HEK293 (cell line): ENCODE results near the gene FADS6.

Experiments used
- EGR2 ChIP-seq: fragments of 450-650 bp; formaldehyde crosslinking; IDR thresholded peaks from 2 replicates; pipeline ENCODE4 v1.5.1; 2016; ENCODE audit warnings: low read depth, missing biosample characterization, missing genetic modification characterization
- GLIS2 ChIP-seq: fragments of 450-650 bp; formaldehyde crosslinking; IDR thresholded peaks from 2 replicates; pipeline ENCODE4 v1.5.1; 2016; ENCODE audit warnings: missing biosample characterization, missing genetic modification characterization
- HOXA7 ChIP-seq: sonication (generic); formaldehyde crosslinking; IDR thresholded peaks from 2 replicates; pipeline ENCODE4 v1.8.1; 2022; ENCODE audit warnings: missing genetic modification reagents, borderline replicate concordance
- PRDM1 ChIP-seq: fragments of 450-650 bp; formaldehyde crosslinking; IDR thresholded peaks from 2 replicates; pipeline ENCODE4; 2016; ENCODE audit warnings: missing biosample characterization, missing genetic modification characterization
- SCRT1 ChIP-seq: fragments of 450-650 bp; formaldehyde crosslinking; IDR thresholded peaks from 2 replicates; pipeline ENCODE4 v1.5.1; 2016; ENCODE audit warnings: missing biosample characterization, missing genetic modification characterization, borderline replicate concordance
- ZFHX2 ChIP-seq: fragments of 450-650 bp; formaldehyde crosslinking; conservative IDR thresholded peaks from 2 replicates; pipeline ENCODE4 v1.5.1; 2016; ENCODE audit warnings: missing biosample characterization, missing genetic modification characterization
- ZFP3 ChIP-seq: fragments of 450-650 bp; formaldehyde crosslinking; IDR thresholded peaks from 2 replicates; pipeline ENCODE4 v1.5.1; 2016; ENCODE audit warnings: low read depth, missing biosample characterization, missing genetic modification characterization
- ZNF121 ChIP-seq: fragments of 450-650 bp; formaldehyde crosslinking; IDR thresholded peaks from 2 replicates; pipeline ENCODE4 v1.5.1; 2016; ENCODE audit warnings: missing biosample characterization, missing genetic modification characterization
- ZNF138 ChIP-seq: fragments of 450-650 bp; formaldehyde crosslinking; IDR thresholded peaks from 2 replicates; pipeline ENCODE4 v1.5.1; 2016; ENCODE audit warnings: missing biosample characterization, missing genetic modification characterization, borderline replicate concordance
- ZNF157 ChIP-seq: fragments of 450-650 bp; formaldehyde crosslinking; IDR thresholded peaks from 2 replicates; pipeline ENCODE4 v1.5.1; 2016; ENCODE audit warnings: missing biosample characterization, missing genetic modification characterization
- ZNF174 ChIP-seq: fragments of 450-650 bp; formaldehyde crosslinking; IDR thresholded peaks from 2 replicates; pipeline ENCODE4 v1.5.0; 2017; ENCODE audit warnings: missing biosample characterization, mild to moderate bottlenecking, missing genetic modification characterization
- ZNF23 ChIP-seq: fragments of 450-650 bp; formaldehyde crosslinking; IDR thresholded peaks from 2 replicates; pipeline ENCODE4 v1.5.1; 2016; ENCODE audit warnings: missing biosample characterization, missing genetic modification characterization, borderline replicate concordance
- ZNF24 ChIP-seq: fragments of 450-650 bp; formaldehyde crosslinking; IDR thresholded peaks from 2 replicates; pipeline ENCODE4 v1.5.1; 2016; ENCODE audit warnings: missing biosample characterization, missing genetic modification characterization
- ZNF311 ChIP-seq: fragments of 450-650 bp; formaldehyde crosslinking; IDR thresholded peaks from 2 replicates; pipeline ENCODE4 v1.5.1; 2017; ENCODE audit warnings: missing biosample characterization, missing genetic modification characterization, borderline replicate concordance
- ZNF37A ChIP-seq: fragments of 450-650 bp; IDR thresholded peaks from 2 replicates; pipeline ENCODE4 v1.5.1; 2018; ENCODE audit warnings: missing biosample characterization, missing genetic modification characterization
- ZNF404 ChIP-seq: fragments of 450-650 bp; formaldehyde crosslinking; IDR thresholded peaks from 2 replicates; pipeline ENCODE4 v1.5.1; 2017; ENCODE audit warnings: missing biosample characterization, missing genetic modification characterization
- ZNF544 ChIP-seq: fragments of 450-650 bp; formaldehyde crosslinking; IDR thresholded peaks from 2 replicates; pipeline ENCODE4 v1.5.0; 2017; ENCODE audit warnings: missing biosample characterization, missing genetic modification characterization
- ZNF610 ChIP-seq: fragments of 450-650 bp; formaldehyde crosslinking; IDR thresholded peaks from 2 replicates; pipeline ENCODE4 v1.5.1; 2016; ENCODE audit warnings: missing biosample characterization, missing genetic modification characterization, borderline replicate concordance
- ZNF623 ChIP-seq: fragments of 450-650 bp; formaldehyde crosslinking; IDR thresholded peaks from 2 replicates; pipeline ENCODE4 v1.5.1; 2016; ENCODE audit warnings: missing biosample characterization, missing genetic modification characterization
- ZNF701 ChIP-seq: fragments of 450-650 bp; formaldehyde crosslinking; IDR thresholded peaks from 2 replicates; pipeline ENCODE4 v1.5.1; 2016; ENCODE audit warnings: missing biosample characterization, missing genetic modification characterization
- ZNF76 ChIP-seq: fragments of 450-650 bp; formaldehyde crosslinking; IDR thresholded peaks from 2 replicates; pipeline ENCODE4; 2016; ENCODE audit warnings: low read depth, missing biosample characterization, missing genetic modification characterization, borderline replicate concordance
- ZNF792 ChIP-seq: fragments of 450-650 bp; formaldehyde crosslinking; IDR thresholded peaks from 2 replicates; pipeline ENCODE4 v1.5.1; 2016; ENCODE audit warnings: missing biosample characterization, missing genetic modification characterization
- TF ChIP-seq, protein P1 (sequence below): fragments of 450-650 bp; formaldehyde crosslinking; IDR thresholded peaks from 2 replicates; pipeline ENCODE4 v1.5.1; 2016; ENCODE audit warnings: missing biosample characterization, missing genetic modification characterization, borderline replicate concordance
- TF ChIP-seq, protein P2 (sequence below): fragments of 450-650 bp; formaldehyde crosslinking; IDR thresholded peaks from 2 replicates; pipeline ENCODE4 v1.5.1; 2016; ENCODE audit warnings: missing biosample characterization, missing genetic modification characterization
- TF ChIP-seq, protein P3 (sequence below): fragments of 450-650 bp; formaldehyde crosslinking; IDR thresholded peaks from 2 replicates; pipeline ENCODE4 v1.5.1; 2017; ENCODE audit warnings: missing biosample characterization, missing genetic modification characterization
- TF ChIP-seq, protein P4 (sequence below): fragments of 450-650 bp; formaldehyde crosslinking; IDR thresholded peaks from 2 replicates; pipeline ENCODE4 v1.5.1; 2016; ENCODE audit warnings: missing biosample characterization, missing genetic modification characterization
- TF ChIP-seq, protein P5 (sequence below): fragments of 450-650 bp; formaldehyde crosslinking; IDR thresholded peaks from 2 replicates; pipeline ENCODE4 v1.5.0; 2017; ENCODE audit warnings: missing biosample characterization, missing genetic modification characterization, borderline replicate concordance

Gene FADS6

DNA sequence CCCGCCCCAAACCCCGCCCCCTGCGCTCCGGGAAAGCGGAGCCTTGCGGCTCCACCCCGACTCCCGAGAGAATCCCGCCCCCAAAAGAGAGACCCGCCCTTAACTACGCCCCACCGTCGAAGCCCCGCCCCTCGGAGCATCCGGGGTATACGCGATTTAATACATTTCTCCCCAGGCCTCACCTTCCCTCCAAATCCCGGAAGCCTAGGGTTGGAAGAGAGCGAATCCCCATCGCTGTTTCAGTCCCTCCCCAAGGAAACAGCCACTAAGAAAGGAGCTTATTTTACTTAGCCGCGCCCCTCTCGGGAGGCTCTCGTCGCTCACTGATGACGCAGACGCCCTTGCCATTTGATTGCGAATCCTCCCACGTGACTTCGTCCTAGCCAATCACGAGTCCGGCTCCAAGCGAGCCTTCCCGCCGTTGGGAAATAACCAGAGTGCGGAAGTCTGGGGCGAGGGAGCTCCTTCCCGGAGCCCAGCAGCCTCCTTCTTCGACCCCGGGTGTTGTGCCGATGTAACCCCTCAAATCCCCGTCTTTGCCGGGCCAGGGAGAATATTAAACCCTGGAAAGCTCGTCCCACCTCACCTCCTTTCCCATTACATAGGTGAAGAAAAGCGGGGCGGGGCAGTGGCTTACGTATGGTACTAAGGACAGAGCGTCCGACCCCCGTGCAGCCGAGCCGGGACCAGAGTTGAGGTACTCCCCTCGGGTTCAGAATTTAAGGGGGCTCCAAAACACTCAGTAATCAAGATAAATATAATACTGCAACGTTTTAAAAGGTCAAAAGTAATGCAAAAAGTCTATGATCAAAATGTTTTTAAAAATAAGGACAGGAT is 20.2 kb downstream of the FADS6 start (continued):
- TF ChIP-seq, protein P1, sequence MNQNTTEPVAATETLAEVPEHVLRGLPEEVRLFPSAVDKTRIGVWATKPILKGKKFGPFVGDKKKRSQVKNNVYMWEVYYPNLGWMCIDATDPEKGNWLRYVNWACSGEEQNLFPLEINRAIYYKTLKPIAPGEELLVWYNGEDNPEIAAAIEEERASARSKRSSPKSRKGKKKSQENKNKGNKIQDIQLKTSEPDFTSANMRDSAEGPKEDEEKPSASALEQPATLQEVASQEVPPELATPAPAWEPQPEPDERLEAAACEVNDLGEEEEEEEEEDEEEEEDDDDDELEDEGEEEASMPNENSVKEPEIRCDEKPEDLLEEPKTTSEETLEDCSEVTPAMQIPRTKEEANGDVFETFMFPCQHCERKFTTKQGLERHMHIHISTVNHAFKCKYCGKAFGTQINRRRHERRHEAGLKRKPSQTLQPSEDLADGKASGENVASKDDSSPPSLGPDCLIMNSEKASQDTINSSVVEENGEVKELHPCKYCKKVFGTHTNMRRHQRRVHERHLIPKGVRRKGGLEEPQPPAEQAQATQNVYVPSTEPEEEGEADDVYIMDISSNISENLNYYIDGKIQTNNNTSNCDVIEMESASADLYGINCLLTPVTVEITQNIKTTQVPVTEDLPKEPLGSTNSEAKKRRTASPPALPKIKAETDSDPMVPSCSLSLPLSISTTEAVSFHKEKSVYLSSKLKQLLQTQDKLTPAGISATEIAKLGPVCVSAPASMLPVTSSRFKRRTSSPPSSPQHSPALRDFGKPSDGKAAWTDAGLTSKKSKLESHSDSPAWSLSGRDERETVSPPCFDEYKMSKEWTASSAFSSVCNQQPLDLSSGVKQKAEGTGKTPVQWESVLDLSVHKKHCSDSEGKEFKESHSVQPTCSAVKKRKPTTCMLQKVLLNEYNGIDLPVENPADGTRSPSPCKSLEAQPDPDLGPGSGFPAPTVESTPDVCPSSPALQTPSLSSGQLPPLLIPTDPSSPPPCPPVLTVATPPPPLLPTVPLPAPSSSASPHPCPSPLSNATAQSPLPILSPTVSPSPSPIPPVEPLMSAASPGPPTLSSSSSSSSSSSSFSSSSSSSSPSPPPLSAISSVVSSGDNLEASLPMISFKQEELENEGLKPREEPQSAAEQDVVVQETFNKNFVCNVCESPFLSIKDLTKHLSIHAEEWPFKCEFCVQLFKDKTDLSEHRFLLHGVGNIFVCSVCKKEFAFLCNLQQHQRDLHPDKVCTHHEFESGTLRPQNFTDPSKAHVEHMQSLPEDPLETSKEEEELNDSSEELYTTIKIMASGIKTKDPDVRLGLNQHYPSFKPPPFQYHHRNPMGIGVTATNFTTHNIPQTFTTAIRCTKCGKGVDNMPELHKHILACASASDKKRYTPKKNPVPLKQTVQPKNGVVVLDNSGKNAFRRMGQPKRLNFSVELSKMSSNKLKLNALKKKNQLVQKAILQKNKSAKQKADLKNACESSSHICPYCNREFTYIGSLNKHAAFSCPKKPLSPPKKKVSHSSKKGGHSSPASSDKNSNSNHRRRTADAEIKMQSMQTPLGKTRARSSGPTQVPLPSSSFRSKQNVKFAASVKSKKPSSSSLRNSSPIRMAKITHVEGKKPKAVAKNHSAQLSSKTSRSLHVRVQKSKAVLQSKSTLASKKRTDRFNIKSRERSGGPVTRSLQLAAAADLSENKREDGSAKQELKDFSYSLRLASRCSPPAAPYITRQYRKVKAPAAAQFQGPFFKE (tag by site-specific recombination) = no peak
- no peak for TF ChIP-seq ZNF311 (tag by site-specific recombination)
- TF ChIP-seq ZNF623 = no peak
- TF ChIP-seq GLIS2 (tag by site-specific recombination) = no peak
- no peak for TF ChIP-seq ZNF404 (tag by site-specific recombination)
- no peak for TF ChIP-seq ZNF174
- TF ChIP-seq ZNF792 (tag by site-specific recombination) = no peak
- TF ChIP-seq, protein P2, sequence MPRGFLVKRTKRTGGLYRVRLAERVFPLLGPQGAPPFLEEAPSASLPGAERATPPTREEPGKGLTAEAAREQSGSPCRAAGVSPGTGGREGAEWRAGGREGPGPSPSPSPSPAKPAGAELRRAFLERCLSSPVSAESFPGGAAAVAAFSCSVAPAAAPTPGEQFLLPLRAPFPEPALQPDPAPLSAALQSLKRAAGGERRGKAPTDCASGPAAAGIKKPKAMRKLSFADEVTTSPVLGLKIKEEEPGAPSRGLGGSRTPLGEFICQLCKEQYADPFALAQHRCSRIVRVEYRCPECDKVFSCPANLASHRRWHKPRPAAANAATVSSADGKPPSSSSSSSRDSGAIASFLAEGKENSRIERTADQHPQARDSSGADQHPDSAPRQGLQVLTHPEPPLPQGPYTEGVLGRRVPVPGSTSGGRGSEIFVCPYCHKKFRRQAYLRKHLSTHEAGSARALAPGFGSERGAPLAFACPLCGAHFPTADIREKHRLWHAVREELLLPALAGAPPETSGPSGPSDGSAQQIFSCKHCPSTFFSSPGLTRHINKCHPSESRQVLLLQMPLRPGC (tag by site-specific recombination) = no peak
- TF ChIP-seq, protein P3, sequence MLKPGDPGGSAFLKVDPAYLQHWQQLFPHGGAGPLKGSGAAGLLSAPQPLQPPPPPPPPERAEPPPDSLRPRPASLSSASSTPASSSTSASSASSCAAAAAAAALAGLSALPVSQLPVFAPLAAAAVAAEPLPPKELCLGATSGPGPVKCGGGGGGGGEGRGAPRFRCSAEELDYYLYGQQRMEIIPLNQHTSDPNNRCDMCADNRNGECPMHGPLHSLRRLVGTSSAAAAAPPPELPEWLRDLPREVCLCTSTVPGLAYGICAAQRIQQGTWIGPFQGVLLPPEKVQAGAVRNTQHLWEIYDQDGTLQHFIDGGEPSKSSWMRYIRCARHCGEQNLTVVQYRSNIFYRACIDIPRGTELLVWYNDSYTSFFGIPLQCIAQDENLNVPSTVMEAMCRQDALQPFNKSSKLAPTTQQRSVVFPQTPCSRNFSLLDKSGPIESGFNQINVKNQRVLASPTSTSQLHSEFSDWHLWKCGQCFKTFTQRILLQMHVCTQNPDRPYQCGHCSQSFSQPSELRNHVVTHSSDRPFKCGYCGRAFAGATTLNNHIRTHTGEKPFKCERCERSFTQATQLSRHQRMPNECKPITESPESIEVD (tag by site-specific recombination) = no peak
- no peak for TF ChIP-seq EGR2 (tag by site-specific recombination)
- no peak for TF ChIP-seq ZNF701 (tag by site-specific recombination)
- TF ChIP-seq ZNF37A (tag by site-specific recombination) = no peak
- TF ChIP-seq ZNF76 (tag by site-specific recombination) = peak; percentile 83; the same call in 1 of the 2 replicates
- TF ChIP-seq ZNF24 (tag by site-specific recombination) = 0 out of 2 replicates have a peak, but pooled peaks have one; percentile 32
- TF ChIP-seq PRDM1 (tag by site-specific recombination) = no peak
- no peak for TF ChIP-seq SCRT1
- TF ChIP-seq ZFP3 (tag by site-specific recombination) = no peak
- no peak for TF ChIP-seq ZNF610 (tag by site-specific recombination)
- no peak for TF ChIP-seq HOXA7 (CRISPR knock-in tag)
- TF ChIP-seq ZNF157 (tag by site-specific recombination) = no peak
- TF ChIP-seq ZNF121 (tag by site-specific recombination) = no peak
- TF ChIP-seq, protein P4, sequence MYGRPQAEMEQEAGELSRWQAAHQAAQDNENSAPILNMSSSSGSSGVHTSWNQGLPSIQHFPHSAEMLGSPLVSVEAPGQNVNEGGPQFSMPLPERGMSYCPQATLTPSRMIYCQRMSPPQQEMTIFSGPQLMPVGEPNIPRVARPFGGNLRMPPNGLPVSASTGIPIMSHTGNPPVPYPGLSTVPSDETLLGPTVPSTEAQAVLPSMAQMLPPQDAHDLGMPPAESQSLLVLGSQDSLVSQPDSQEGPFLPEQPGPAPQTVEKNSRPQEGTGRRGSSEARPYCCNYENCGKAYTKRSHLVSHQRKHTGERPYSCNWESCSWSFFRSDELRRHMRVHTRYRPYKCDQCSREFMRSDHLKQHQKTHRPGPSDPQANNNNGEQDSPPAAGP (tag by site-specific recombination) = no peak; the same call in none of the 2 replicates
- TF ChIP-seq ZFHX2 (tag by site-specific recombination) = no peak
- TF ChIP-seq ZNF23 (tag by site-specific recombination) = no peak
- TF ChIP-seq, protein P5, sequence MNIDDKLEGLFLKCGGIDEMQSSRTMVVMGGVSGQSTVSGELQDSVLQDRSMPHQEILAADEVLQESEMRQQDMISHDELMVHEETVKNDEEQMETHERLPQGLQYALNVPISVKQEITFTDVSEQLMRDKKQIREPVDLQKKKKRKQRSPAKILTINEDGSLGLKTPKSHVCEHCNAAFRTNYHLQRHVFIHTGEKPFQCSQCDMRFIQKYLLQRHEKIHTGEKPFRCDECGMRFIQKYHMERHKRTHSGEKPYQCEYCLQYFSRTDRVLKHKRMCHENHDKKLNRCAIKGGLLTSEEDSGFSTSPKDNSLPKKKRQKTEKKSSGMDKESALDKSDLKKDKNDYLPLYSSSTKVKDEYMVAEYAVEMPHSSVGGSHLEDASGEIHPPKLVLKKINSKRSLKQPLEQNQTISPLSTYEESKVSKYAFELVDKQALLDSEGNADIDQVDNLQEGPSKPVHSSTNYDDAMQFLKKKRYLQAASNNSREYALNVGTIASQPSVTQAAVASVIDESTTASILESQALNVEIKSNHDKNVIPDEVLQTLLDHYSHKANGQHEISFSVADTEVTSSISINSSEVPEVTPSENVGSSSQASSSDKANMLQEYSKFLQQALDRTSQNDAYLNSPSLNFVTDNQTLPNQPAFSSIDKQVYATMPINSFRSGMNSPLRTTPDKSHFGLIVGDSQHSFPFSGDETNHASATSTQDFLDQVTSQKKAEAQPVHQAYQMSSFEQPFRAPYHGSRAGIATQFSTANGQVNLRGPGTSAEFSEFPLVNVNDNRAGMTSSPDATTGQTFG = no peak
- no peak for TF ChIP-seq ZNF544
- no peak for TF ChIP-seq ZNF138 (tag by site-specific recombination)
